ENCODE results near the gene TBX21. TPM values are rescaled to one million over a fixed set of nuclear protein-coding genes. Genes with fewer than 3 reads are reported as not detected.

Gene TBX21
- polyA plus RNA-seq, 1 donor from 2014 or later = not detected

- Histone ChIP-seq H3K27me3 (ENCODE audit: insufficient read depth, low read depth, low read length) (no peaks in the 10 kb centered on the region), H3K4me3 (ENCODE audit: low read length) (no peak overlapping the region), H3K36me3 (ENCODE audit: insufficient read depth, low read length) (no peaks in the 10 kb centered on the region), H3F3A (ENCODE audit: insufficient read depth, low read length, poor library complexity, severe bottlenecking) (no peaks in the 10 kb centered on the region), H3K9me3 (ENCODE audit: low read length) (no peaks in the 10 kb centered on the region), H2AFZ (ENCODE audit: low read depth, low read length) (no peak overlapping the region), H3K9me2 (ENCODE audit: insufficient read depth, low read length) (no peaks in the 10 kb centered on the region), H4K20me1 (ENCODE audit: insufficient read depth) (no peaks in the 10 kb centered on the region), H3K4me2 (ENCODE audit: low read length) (no peak overlapping the region), H3K27ac (ENCODE audit: low read length) (no peak overlapping the region), H3K79me2 (replicated peaks; ENCODE audit: insufficient read depth, low read length) (no peaks in the 10 kb centered on the region), H3K9ac (ENCODE audit: low read length) (no peak overlapping the region)
- no peak for TF ChIP-seq EP300 (conservative IDR thresholded peaks at IDR 0.05; ENCODE audit: poor library complexity, severe bottlenecking)
- TF ChIP-seq SMC3 (conservative IDR thresholded peaks at IDR 0.05; ENCODE audit: poor library complexity) = no peak
- TF ChIP-seq TAF1 (IDR thresholded peaks at IDR 0.05; ENCODE audit: low read depth) = no peak
- TF ChIP-seq POLR2AphosphoS5 (IDR thresholded peaks at IDR 0.05) = no peak
- TF ChIP-seq MXI1 (conservative IDR thresholded peaks at IDR 0.05; ENCODE audit: poor library complexity, severe bottlenecking) = no peak
- no peak for TF ChIP-seq RAD21 (conservative IDR thresholded peaks at IDR 0.05)
- no peak for TF ChIP-seq EZH2 (IDR thresholded peaks at IDR 0.05; ENCODE audit: borderline replicate concordance, insufficient read depth, low read length, poor library complexity, severe bottlenecking)
- TF ChIP-seq REST (IDR thresholded peaks at IDR 0.05; ENCODE audit: borderline replicate concordance) = no peak
- no peak for TF ChIP-seq CTCF (IDR thresholded peaks at IDR 0.05; ENCODE audit: poor library complexity, severe bottlenecking)
Observed at GRCh38 chr17:47703671-47704070, 29.4 kb upstream of the TBX21 start.

GRCh38 chr17:47704116-47704515 is 28.9 kb upstream of the TBX21 start:
- H4K20me1 ChIP-seq (ENCODE audit: insufficient read depth) = no peaks in the 10 kb centered on the region
- H3K9me3 ChIP-seq (ENCODE audit: low read length) = no peaks in the 10 kb centered on the region
- no peak overlapping the region for H3K27ac ChIP-seq (ENCODE audit: low read length)
- no peaks in the 10 kb centered on the region for H3F3A ChIP-seq (ENCODE audit: insufficient read depth, low read length, poor library complexity, severe bottlenecking)
- no peaks in the 10 kb centered on the region for H3K79me2 ChIP-seq (replicated peaks; ENCODE audit: insufficient read depth, low read length)
- H2AFZ ChIP-seq (ENCODE audit: low read depth, low read length) = no peak overlapping the region
- H3K4me2 ChIP-seq (ENCODE audit: low read length) = no peak overlapping the region
- no peaks in the 10 kb centered on the region for H3K27me3 ChIP-seq (ENCODE audit: insufficient read depth, low read depth, low read length)
- no peak overlapping the region for H3K9ac ChIP-seq (ENCODE audit: low read length)
- no peaks in the 10 kb centered on the region for H3K9me2 ChIP-seq (ENCODE audit: insufficient read depth, low read length)
- no peaks in the 10 kb centered on the region for H3K36me3 ChIP-seq (ENCODE audit: insufficient read depth, low read length)
- no peak overlapping the region for H3K4me3 ChIP-seq (ENCODE audit: low read length)
- no peak for TF ChIP-seq RAD21 (conservative IDR thresholded peaks at IDR 0.05)
- TF ChIP-seq EP300 (conservative IDR thresholded peaks at IDR 0.05; ENCODE audit: poor library complexity, severe bottlenecking) = no peak
- no peak for TF ChIP-seq TAF1 (IDR thresholded peaks at IDR 0.05; ENCODE audit: low read depth)
- no peak for TF ChIP-seq MXI1 (conservative IDR thresholded peaks at IDR 0.05; ENCODE audit: poor library complexity, severe bottlenecking)
- TF ChIP-seq SMC3 (conservative IDR thresholded peaks at IDR 0.05; ENCODE audit: poor library complexity) = no peak
- TF ChIP-seq POLR2AphosphoS5 (IDR thresholded peaks at IDR 0.05) = no peak
- TF ChIP-seq EZH2 (IDR thresholded peaks at IDR 0.05; ENCODE audit: borderline replicate concordance, insufficient read depth, low read length, poor library complexity, severe bottlenecking) = no peak
- TF ChIP-seq REST (IDR thresholded peaks at IDR 0.05; ENCODE audit: borderline replicate concordance) = no peak
- no peak for TF ChIP-seq CTCF (IDR thresholded peaks at IDR 0.05; ENCODE audit: poor library complexity, severe bottlenecking)
